HG03064 (cell line): ENCODE results near the gene RCAN3.
"Not testable (repeated sequence)": the region's sequence is repeated elsewhere in the genome, so short reads cannot be mapped to it uniquely, and the experiment has no call there.

ENCODE experiments used
- ATAC-seq: cut with Tn5 transposase; IDR thresholded peaks from one replicate; pipeline ENCODE4 v1.9.1; 2021; ENCODE audit warnings: low read depth; ENCODE audit not compliant: unreplicated experiment

RCAN3 gene

GRCh38 chr1:24548070-24548469 lies 45.4 kb downstream of the RCAN3 start:
- ATAC-seq = no peak

GRCh38 chr1:24549210-24549609 lies 46.6 kb downstream of the RCAN3 start:
- ATAC-seq = not testable (repeated sequence)

GRCh38 chr1:24551290-24551959 lies 48.8 kb downstream of the RCAN3 start:
- no peak for ATAC-seq

- ATAC-seq = no peak
Measured at GRCh38 chr1:24551960-24552571, 49.4 kb downstream of the RCAN3 start.

GRCh38 chr1:24553931-24554330 lies 51.3 kb downstream of the RCAN3 start:
- no peak for ATAC-seq

GRCh38 chr1:24554714-24555113 lies 52.1 kb downstream of the RCAN3 start:
- no peak for ATAC-seq

GRCh38 chr1:24555591-24556413 lies 53.2 kb downstream of the RCAN3 start, which contains the start of gene NCMAP:
NCMAP (plus strand) TSS chr1:24556087; CDS start chr1:24595431, 39,344 bp downstream.
- no peak for ATAC-seq

- no peak for ATAC-seq
Measured at GRCh38 chr1:24556414-24556795, 53.8 kb downstream of the RCAN3 start.

GRCh38 chr1:24557220-24557619 lies 54.6 kb downstream of the RCAN3 start:
- no peak for ATAC-seq

- no peak for ATAC-seq
Measured at GRCh38 chr1:24557711-24558131, 55.1 kb downstream of the RCAN3 start.

GRCh38 chr1:24558455-24558854 lies 55.8 kb downstream of the RCAN3 start:
- no peak for ATAC-seq

GRCh38 chr1:24558902-24559791 lies 56.5 kb downstream of the RCAN3 start:
- ATAC-seq = no peak

- no peak for ATAC-seq
Measured at GRCh38 chr1:24560361-24560760, 57.7 kb downstream of the RCAN3 start.

- no peak for ATAC-seq
Measured at GRCh38 chr1:24562625-24563024, 60.0 kb downstream of the RCAN3 start.

- no peak for ATAC-seq
Measured at GRCh38 chr1:24564695-24565094, 62.1 kb downstream of the RCAN3 start.

GRCh38 chr1:24566236-24566867 lies 63.7 kb downstream of the RCAN3 start:
- no peak for ATAC-seq

GRCh38 chr1:24567792-24568388 lies 65.3 kb downstream of the RCAN3 start:
- no peak for ATAC-seq

- ATAC-seq = no peak
Measured at GRCh38 chr1:24568475-24568874, 65.8 kb downstream of the RCAN3 start.

GRCh38 chr1:24570265-24571125 lies 67.9 kb downstream of the RCAN3 start:
- no peak for ATAC-seq
